OCI-LY7 (cell line): ENCODE measurements around the gene ABCC10. TPM values are rescaled to one million over a fixed set of nuclear protein-coding genes. Genes with fewer than 3 reads are reported as not detected.

Experiments used
- BruUV-seq: library from RNA; stranded (reverse); fragments of 400-500 nt; replicated peaks from 2 replicates; lab custom pipeline; 2021; lab: Mats Ljungman, UMichigan
- CTCF ChIA-PET: fragments of 300-600 bp; sonication (Branson Sonifier 250); formaldehyde crosslinking; loops from one replicate; lab custom pipeline; 2022; ENCODE audit warnings: antibody characterized with exemption; ENCODE audit not compliant: unreplicated experiment; lab: Charles Lee
- POLR2A ChIA-PET: fragments of 300-600 bp; sonication (Branson Sonifier 250); formaldehyde crosslinking; loops from one replicate; lab custom pipeline; 2022; ENCODE audit warnings: antibody characterized with exemption; lab: Charles Lee
- DNase-seq: peaks from one replicate; pipeline ENCODE4 v3.0.0-alpha.2; 2015; ENCODE audit warnings: low spot score
- H2AFZ ChIP-seq: fragments of 200-600 bp; sonication (generic), shearing (Covaris generic); 2 replicates; pipeline ENCODE4 v1.6.1; 2014; ENCODE audit warnings: mild to moderate bottlenecking, antibody characterized with exemption, low read length, moderate library complexity
- H3K27ac ChIP-seq: fragments of 200-600 bp; sonication (generic); 2 replicates; pipeline ENCODE4 v1.5.1; 2014; ENCODE audit warnings: mixed run types, low read depth, mild to moderate bottlenecking, moderate library complexity, low read length, inconsistent platforms; ENCODE audit not compliant: poor library complexity, severe bottlenecking
- H3K36me3 ChIP-seq: fragments of 200-600 bp; sonication (generic); 2 replicates; pipeline ENCODE4 v1.6.1; 2014; ENCODE audit warnings: mild to moderate bottlenecking, antibody characterized with exemption, low read length, moderate library complexity, mixed read lengths; ENCODE audit not compliant: insufficient read depth
- H3K4me1 ChIP-seq: fragments of 200-600 bp; sonication (generic); 2 replicates; pipeline ENCODE4 v1.5.1; 2014; ENCODE audit warnings: mild to moderate bottlenecking, low read length; ENCODE audit not compliant: insufficient read depth, poor library complexity, severe bottlenecking
- H3K4me2 ChIP-seq: fragments of 200-600 bp; sonication (generic); 2 replicates; pipeline ENCODE4 v1.6.1; 2014; ENCODE audit warnings: mild to moderate bottlenecking, low read length
- H3K4me3 ChIP-seq: fragments of 200-600 bp; sonication (generic); 2 replicates; pipeline ENCODE4 v1.5.1; 2014; ENCODE audit warnings: mild to moderate bottlenecking, low read depth, low read length; ENCODE audit not compliant: poor library complexity, severe bottlenecking
- H3K79me2 ChIP-seq: fragments of 200-600 bp; sonication (generic); 2 replicates; pipeline ENCODE4 v1.6.1; 2016; ENCODE audit warnings: low read depth, mild to moderate bottlenecking, low read length, moderate library complexity, mixed read lengths; ENCODE audit not compliant: insufficient read depth
- H3K9me2 ChIP-seq: fragments of 200-600 bp; sonication (generic); 2 replicates; pipeline ENCODE4 v1.6.1; 2016; ENCODE audit warnings: mild to moderate bottlenecking, low read length, mixed read lengths; ENCODE audit not compliant: insufficient read depth
- H3K9me3 ChIP-seq: fragments of 200-600 bp; sonication (generic); 2 replicates; pipeline ENCODE4 v1.6.1; 2014; ENCODE audit warnings: mild to moderate bottlenecking, mixed run types, low read length, mixed read lengths
- H4K20me1 ChIP-seq: fragments of 200-600 bp; sonication (generic); 2 replicates; pipeline ENCODE4 v1.6.1; 2014; ENCODE audit warnings: mild to moderate bottlenecking, antibody characterized with exemption, low read length, moderate library complexity, mixed read lengths; ENCODE audit not compliant: insufficient read depth
- EZH2phosphoT487 ChIP-seq: fragments of 200-600 bp; sonication (generic); IDR thresholded peaks from 2 replicates; pipeline ENCODE4 v1.6.1; 2018; ENCODE audit warnings: low read depth, borderline replicate concordance, mild to moderate bottlenecking, mixed run types, antibody characterized with exemption, low read length, moderate library complexity, mixed read lengths
- intact Hi-C: fragments of 100-400 bp; cut with micrococcal nuclease; formaldehyde crosslinking; loops from one replicate; pipeline ENCODE4 v1.10.0; 2022; ENCODE audit not compliant: unreplicated experiment
- total RNA-seq, 2 experiments: library from RNA; depleted of rRNA in 1 of 2; stranded (reverse); fragments of >200 nt in 1 of 2; shearing (Covaris generic) in 1 of 2; gene quantifications; 2 replicates each; pipeline ENCODE4 v1.2.3, GENCODE V29; 2014 to 2022
- TF ChIP-seq, protein P1 (sequence below): fragments of 200-600 bp; sonication (generic); conservative IDR thresholded peaks from 2 replicates; pipeline ENCODE4 v1.5.1; 2014; ENCODE audit warnings: mild to moderate bottlenecking, antibody characterized with exemption, low read length, moderate library complexity, mixed read lengths

ABCC10 gene
- total RNA-seq, 2 experiments from 2014 or later: 11.4 to 31.1 TPM

DNA sequence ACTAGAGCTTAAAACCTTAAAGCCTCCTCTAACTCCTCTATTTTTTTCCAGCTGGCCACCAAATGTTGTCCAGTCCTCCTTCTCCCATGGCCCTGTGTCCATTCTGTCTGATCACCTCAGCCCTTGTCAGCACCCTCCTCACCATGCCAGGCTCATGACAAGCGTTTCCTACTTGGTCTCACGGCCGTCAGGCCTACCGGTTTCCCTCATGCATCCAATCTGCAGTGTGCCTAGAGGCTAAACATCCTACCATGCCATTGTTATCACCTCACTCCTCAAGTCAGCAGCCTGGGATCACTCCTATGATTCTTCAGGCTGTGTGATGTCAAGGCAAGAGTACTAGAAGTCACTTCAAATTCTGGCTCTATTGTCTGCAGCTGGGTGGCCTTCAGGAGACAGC is 40.4 kb downstream of the ABCC10 start:
- no peak overlapping the region for H3K4me2 ChIP-seq
- no peak for TF ChIP-seq EZH2phosphoT487
- TF ChIP-seq, protein P1, sequence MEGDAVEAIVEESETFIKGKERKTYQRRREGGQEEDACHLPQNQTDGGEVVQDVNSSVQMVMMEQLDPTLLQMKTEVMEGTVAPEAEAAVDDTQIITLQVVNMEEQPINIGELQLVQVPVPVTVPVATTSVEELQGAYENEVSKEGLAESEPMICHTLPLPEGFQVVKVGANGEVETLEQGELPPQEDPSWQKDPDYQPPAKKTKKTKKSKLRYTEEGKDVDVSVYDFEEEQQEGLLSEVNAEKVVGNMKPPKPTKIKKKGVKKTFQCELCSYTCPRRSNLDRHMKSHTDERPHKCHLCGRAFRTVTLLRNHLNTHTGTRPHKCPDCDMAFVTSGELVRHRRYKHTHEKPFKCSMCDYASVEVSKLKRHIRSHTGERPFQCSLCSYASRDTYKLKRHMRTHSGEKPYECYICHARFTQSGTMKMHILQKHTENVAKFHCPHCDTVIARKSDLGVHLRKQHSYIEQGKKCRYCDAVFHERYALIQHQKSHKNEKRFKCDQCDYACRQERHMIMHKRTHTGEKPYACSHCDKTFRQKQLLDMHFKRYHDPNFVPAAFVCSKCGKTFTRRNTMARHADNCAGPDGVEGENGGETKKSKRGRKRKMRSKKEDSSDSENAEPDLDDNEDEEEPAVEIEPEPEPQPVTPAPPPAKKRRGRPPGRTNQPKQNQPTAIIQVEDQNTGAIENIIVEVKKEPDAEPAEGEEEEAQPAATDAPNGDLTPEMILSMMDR: no peak
- H2AFZ ChIP-seq: no peak overlapping the region
- BruUV-seq: no TSS peak
- no peaks in the 10 kb centered on the region for H3K9me3 ChIP-seq
- H3K79me2 ChIP-seq: no peaks in the 10 kb centered on the region
- CTCF ChIA-PET: interaction anchor here (0.6 kb wide), 1 partner anchor 24 kb away, joined by 4 read pairs; no protein-coding TSS in a partner anchor
- H4K20me1 ChIP-seq: no peaks in the 10 kb centered on the region
- H3K9me2 ChIP-seq: no peaks in the 10 kb centered on the region
- no peaks in the 10 kb centered on the region for H3K4me1 ChIP-seq
- no peak overlapping the region for H3K27ac ChIP-seq
- no peaks in the 10 kb centered on the region for H3K36me3 ChIP-seq
- intact Hi-C loops: no loop called here
- POLR2A ChIA-PET: interaction anchor here (1.0 kb wide), 1 partner anchor 10 kb away, joined by 3 read pairs; the partner anchor contains the start of gene TJAP1
- H3K4me3 ChIP-seq: no peak overlapping the region
- DNase-seq: no peak

GRCh38 chr6:43468240-43468639 is 40.9 kb downstream of the ABCC10 start:
- Histone ChIP-seq H3K79me2 (no peaks in the 10 kb centered on the region), H3K4me1 (no peaks in the 10 kb centered on the region), H3K27ac (no peak overlapping the region), H3K36me3 (no peaks in the 10 kb centered on the region), H3K4me3 (no peak overlapping the region), H3K4me2 (no peak overlapping the region), H2AFZ (no peak overlapping the region), H3K9me2 (no peaks in the 10 kb centered on the region), H3K9me3 (no peaks in the 10 kb centered on the region), H4K20me1 (no peaks in the 10 kb centered on the region)
- DNase-seq: no peak
- no TSS peak for BruUV-seq
- TF ChIP-seq EZH2phosphoT487: no peak
- TF ChIP-seq, protein P1: no peak
- intact Hi-C loops: no loop called here
- ChIA-PET CTCF (no interaction called here), POLR2A (interaction anchor here (1.0 kb wide), 1 partner anchor 9 kb away, joined by 3 read pairs; the partner anchor contains the start of gene TJAP1)
